Testis (tissue), 3 donors: ENCODE data around the gene TMEM106C. TPM values are rescaled to one million over a fixed set of nuclear protein-coding genes. Genes with fewer than 3 reads are reported as not detected.
A peak's percentile ranks its signal among the peaks of the same experiment; 100 is the strongest.

Source experiments
- DNase-seq: peaks from one replicate; pipeline ENCODE4 v3.0.0-alpha.2; 2019
- H3K27ac ChIP-seq, 2 donors: fragments of 200-600 bp; sonication (generic); one replicate each; pipeline ENCODE4 v1.5.1; 2019
- H3K27me3 ChIP-seq: fragments of 200-600 bp; sonication (generic); one replicate; pipeline ENCODE4 v1.5.1; 2019
- H3K36me3 ChIP-seq: fragments of 200-600 bp; sonication (generic); one replicate; pipeline ENCODE4 v1.5.1; 2017; ENCODE audit warnings: low read depth; ENCODE audit errors: missing control alignments
- H3K4me1 ChIP-seq: fragments of 200-600 bp; sonication (generic); one replicate; pipeline ENCODE4 v1.5.1; 2019
- H3K4me3 ChIP-seq, 2 donors: fragments of 200-600 bp; sonication (generic); one replicate each; pipeline ENCODE4 v1.5.1; 2017 to 2019
- H3K9me3 ChIP-seq: fragments of 200-600 bp; sonication (generic); one replicate; pipeline ENCODE4 v1.5.1; 2017
- POLR2A ChIP-seq: fragments of 450-650 bp; IDR thresholded peaks from one replicate; pipeline ENCODE4 v1.6.1; 2017; ENCODE audit warnings: antibody characterized with exemption, mild to moderate bottlenecking, moderate library complexity
- WGBS, 2 donors: methylation state at CpG; one replicate each; pipeline ENCODE4 v1.1.5; 2018; 5-methylcytosine and 5-hydroxymethylcytosine counted together
- intact Hi-C: fragments of 100-400 bp; cut with DNase I; formaldehyde crosslinking; loops from one replicate; pipeline ENCODE4 v1.15.1; 2023; ENCODE audit warnings: low total_unique reads
- polyA plus RNA-seq: library from polyadenylated mRNA; stranded (reverse); fragments of 350-450 nt; fragmentation: Illumina TruSeq; extraction: RNeasy Lipid Tissue Mini Kit (QIAGEN cat#74804); gene quantifications from one replicate; pipeline ENCODE4 v1.2.3, GENCODE V29; 2014; ENCODE audit warnings: low read depth, low replicate concordance; ENCODE audit not compliant: insufficient read depth
- total RNA-seq, 2 donors: library from RNA; depleted of rRNA; stranded (reverse); fragments of >200 nt; gene quantifications; one replicate each; pipeline ENCODE4 v1.2.3, GENCODE V29; 2016
- TF ChIP-seq, protein P1 (sequence below), 3 experiments: fragments of 450-650 bp in 2 of 3; fragments of 200-600 bp in 1 of 3; sonication (generic) in 1 of 3; IDR thresholded peaks; one replicate each; pipeline ENCODE4 v1.5.1; 2016 to 2019; ENCODE audit warnings: antibody characterized with exemption in 3 of 3, mild to moderate bottlenecking in 2 of 3, moderate library complexity in 1 of 3

Gene TMEM106C
- total and polyA plus RNA-seq, 3 donors from 2014 or later, result 63.5 to 132 (median 91.1) TPM

DNA sequence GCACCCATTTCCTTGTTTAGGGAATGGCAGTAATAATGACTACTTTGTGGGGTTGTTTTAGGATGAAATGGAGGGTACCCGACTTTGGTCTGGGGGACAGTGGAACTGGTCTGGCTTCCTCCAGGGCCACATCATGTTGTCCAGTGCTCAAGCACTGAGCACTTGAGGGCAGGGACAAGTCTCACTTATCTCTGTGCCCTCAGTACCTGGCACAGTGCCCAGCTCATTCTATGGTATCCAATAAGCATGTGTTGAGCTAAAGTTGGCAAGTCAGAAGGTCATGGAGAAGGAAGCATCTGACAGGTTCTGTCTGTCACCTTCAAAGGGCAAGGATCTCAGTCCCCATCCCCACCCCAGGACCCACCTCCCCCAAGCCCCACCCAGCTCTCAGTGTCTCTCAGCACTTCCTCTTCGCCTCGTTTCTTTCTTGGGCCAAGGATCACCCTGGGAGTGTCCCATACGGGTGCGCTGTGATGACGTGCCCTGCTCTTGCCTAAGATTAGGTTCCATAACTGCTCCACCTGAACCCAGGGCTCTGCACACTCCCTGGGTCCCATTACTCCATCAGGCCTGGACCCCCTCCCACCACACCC is 24.3 kb upstream of the TMEM106C start:
- Histone ChIP-seq H3K9me3 (no peaks in the 10 kb centered on the region), H3K4me3 (no peak overlapping the region), H3K36me3 (no peaks in the 10 kb centered on the region), H3K4me1 (peaks cover 8% of the 10 kb centered on the region), H3K27ac (no peak overlapping the region), H3K27me3 (no peaks in the 10 kb centered on the region)
- DNase-seq, result peak; percentile 26
- WGBS, 2 donors, result 83 to 89% methylated on average over 6 of the region's 6 CpGs
- intact Hi-C loops, result no loop called here
- TF ChIP-seq POLR2A, result no peak
- TF ChIP-seq, protein P1, sequence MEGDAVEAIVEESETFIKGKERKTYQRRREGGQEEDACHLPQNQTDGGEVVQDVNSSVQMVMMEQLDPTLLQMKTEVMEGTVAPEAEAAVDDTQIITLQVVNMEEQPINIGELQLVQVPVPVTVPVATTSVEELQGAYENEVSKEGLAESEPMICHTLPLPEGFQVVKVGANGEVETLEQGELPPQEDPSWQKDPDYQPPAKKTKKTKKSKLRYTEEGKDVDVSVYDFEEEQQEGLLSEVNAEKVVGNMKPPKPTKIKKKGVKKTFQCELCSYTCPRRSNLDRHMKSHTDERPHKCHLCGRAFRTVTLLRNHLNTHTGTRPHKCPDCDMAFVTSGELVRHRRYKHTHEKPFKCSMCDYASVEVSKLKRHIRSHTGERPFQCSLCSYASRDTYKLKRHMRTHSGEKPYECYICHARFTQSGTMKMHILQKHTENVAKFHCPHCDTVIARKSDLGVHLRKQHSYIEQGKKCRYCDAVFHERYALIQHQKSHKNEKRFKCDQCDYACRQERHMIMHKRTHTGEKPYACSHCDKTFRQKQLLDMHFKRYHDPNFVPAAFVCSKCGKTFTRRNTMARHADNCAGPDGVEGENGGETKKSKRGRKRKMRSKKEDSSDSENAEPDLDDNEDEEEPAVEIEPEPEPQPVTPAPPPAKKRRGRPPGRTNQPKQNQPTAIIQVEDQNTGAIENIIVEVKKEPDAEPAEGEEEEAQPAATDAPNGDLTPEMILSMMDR (IDR thresholded peaks at IDR 0.05), result no peak

DNA sequence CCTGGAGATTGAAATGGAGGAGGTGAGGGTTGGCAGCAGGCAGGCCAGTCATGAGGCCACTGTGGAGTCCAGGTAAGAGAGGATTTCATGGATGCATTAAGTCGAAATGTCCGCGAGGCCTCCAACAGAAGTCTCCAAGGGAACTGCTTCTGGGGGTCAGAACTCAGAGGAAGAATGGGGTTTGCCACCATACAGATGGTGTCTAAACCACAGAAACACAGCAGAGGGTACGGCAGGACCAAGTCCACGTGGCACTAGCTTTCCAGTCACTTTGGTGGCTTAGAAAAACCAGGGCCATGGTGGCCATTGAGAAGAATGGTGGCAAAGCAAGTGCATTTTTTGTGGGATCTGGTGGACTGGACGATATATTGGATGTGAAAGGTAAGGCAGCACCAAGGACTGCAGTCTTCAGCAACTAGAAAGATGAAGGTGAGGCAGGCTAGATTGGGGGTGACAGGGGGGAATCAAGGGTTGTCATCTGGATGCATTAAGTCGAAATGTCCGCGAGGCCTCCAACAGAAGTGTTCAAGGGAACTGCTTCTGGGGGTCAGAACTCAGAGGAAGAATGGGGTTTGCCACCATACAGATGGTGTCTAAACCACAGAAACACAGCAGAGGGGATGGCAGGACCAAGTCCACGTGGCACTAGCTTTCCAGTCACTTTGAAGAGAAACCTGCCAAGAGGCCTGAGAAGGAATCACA is 22.5 kb upstream of the TMEM106C start:
- H3K27me3 ChIP-seq, result no peaks in the 10 kb centered on the region
- H3K27ac ChIP-seq, result no peak overlapping the region
- 93 to 95% methylated on average over 10 of the region's 10 CpGs for WGBS, 2 donors
- H3K36me3 ChIP-seq, result no peaks in the 10 kb centered on the region
- no peak for TF ChIP-seq POLR2A
- TF ChIP-seq, protein P1 (IDR thresholded peaks at IDR 0.05), result no peak
- no peak overlapping the region for H3K4me3 ChIP-seq
- H3K9me3 ChIP-seq, result no peaks in the 10 kb centered on the region
- H3K4me1 ChIP-seq, result no peaks in the 10 kb centered on the region
- intact Hi-C loops, result no loop called here
- DNase-seq, result no peak

GRCh38 chr12:47941475-47941780 is 22.0 kb upstream of the TMEM106C start:
- no peaks in the 10 kb centered on the region for H3K27me3 ChIP-seq
- no peak overlapping the region for H3K27ac ChIP-seq
- DNase-seq, result no peak
- TF ChIP-seq, protein P1 (IDR thresholded peaks at IDR 0.05), result no peak
- TF ChIP-seq POLR2A, result no peak
- H3K9me3 ChIP-seq, result no peaks in the 10 kb centered on the region
- H3K36me3 ChIP-seq, result no peaks in the 10 kb centered on the region
- H3K4me3 ChIP-seq, result no peak overlapping the region
- H3K4me1 ChIP-seq, result no peaks in the 10 kb centered on the region
- intact Hi-C loops, result no loop called here
- 59 to 72% methylated on average over 9 of the region's 9 CpGs for WGBS, 2 donors

DNA sequence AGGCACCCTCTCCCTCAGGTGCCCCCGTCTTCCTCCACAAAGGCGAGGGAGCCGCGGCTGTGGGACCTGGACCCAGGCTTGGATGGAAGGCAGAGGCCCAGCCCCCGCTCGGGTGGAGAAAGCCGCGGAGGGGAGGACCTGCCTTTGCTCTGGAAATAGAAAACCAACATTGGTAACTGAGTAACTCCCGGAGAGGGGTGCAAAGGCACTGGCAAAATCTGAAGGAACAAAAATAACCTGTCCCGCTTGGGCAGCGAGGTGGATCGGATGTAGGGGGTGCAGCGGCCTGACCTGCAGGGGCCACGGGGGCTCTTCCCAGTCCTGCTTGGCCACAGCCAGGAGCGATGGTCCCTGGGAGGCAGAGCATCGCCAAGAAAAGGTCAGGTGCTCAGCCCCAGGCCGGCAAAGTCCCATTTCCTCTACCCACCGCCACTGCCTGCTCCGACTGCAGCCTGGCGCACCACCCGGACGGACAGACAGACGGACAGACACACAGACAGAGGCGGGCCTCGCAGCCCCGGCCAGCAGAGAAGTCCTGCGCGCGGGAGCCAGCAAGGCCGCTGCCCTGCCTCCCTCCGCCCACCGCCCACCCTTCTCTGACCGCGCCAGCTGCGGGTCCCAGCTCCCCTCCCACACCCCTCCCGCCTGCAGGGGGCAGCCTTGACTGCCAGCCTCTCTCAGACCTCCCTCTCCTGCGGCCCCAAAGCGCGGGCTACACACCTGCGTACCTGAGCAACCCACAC is 21.4 kb upstream of the TMEM106C start:
- no peak overlapping the region for H3K4me3 ChIP-seq
- no peak for DNase-seq
- no peak for TF ChIP-seq POLR2A
- TF ChIP-seq, protein P1 (IDR thresholded peaks at IDR 0.05), result no peak
- 14 to 30% methylated on average over 9 to 40 of the region's 40 CpGs for WGBS, 2 donors
- no peaks in the 10 kb centered on the region for H3K9me3 ChIP-seq
- H3K27ac ChIP-seq, result no peak overlapping the region
- no peaks in the 10 kb centered on the region for H3K27me3 ChIP-seq
- intact Hi-C loops, result no loop called here
- H3K4me1 ChIP-seq, result peaks cover 1% of the 10 kb centered on the region
- H3K36me3 ChIP-seq, result no peaks in the 10 kb centered on the region
